ENCODE results near the gene MINPP1.

GRCh38 chr10:87500646-87501048 is 4.0 kb upstream of the MINPP1 start:
- TF ChIP-seq CTCF (IDR thresholded peaks at IDR 0.05): no peak
- no peak for TF ChIP-seq POLR2AphosphoS5 (IDR thresholded peaks at IDR 0.05; ENCODE audit: low read depth, low read length)
- peak; percentile 42; the same call in 1 of the 2 replicates for TF ChIP-seq TCF7L2 (IDR thresholded peaks at IDR 0.05; ENCODE audit: low read depth, low read length)
